Heart left ventricle (tissue), 16 donors: Measurements from ENCODE around the gene TRAF3. TPM values are rescaled to one million over a fixed set of nuclear protein-coding genes. Genes with fewer than 3 reads are reported as not detected.

ENCODE experiments used
- ATAC-seq, 4 donors: fragments of 200-7000 bp; cut with Tn5 transposase; one replicate each; pipeline ENCODE4 v1.9.1; 2020 to 2022; ENCODE audit warnings: moderate library complexity in 4 of 4, mild to moderate bottlenecking in 3 of 4, moderate number of reproducible peaks in 1 of 4
- DNase-seq, 5 donors: peaks; one replicate each; pipeline ENCODE4 v3.0.0-alpha.2; 2020
- H3K27ac ChIP-seq, 12 donors: fragments of 200-600 bp; sonication (generic) in 4 of 12; one replicate each; pipeline versions ENCODE4 v1.5.0 to v1.8.0; 2016 to 2022; ENCODE audit warnings: mild to moderate bottlenecking in 2 of 12
- H3K27me3 ChIP-seq, 9 donors: fragments of 200-600 bp; sonication (generic) in 2 of 9; one replicate each; pipeline versions ENCODE4 v1.5.1 to v1.8.0; 2016 to 2022; ENCODE audit warnings: mild to moderate bottlenecking in 3 of 9
- H3K36me3 ChIP-seq, 9 donors: fragments of 200-600 bp; sonication (generic) in 2 of 9; one replicate each; pipeline versions ENCODE4 v1.5.0 to v1.8.0; 2018 to 2022; ENCODE audit warnings: mild to moderate bottlenecking in 2 of 9
- H3K4me1 ChIP-seq, 12 donors: fragments of 200-600 bp; sonication (generic) in 4 of 12; one replicate each; pipeline versions ENCODE4 v1.5.0 to v1.8.0; 2016 to 2022; ENCODE audit warnings: mild to moderate bottlenecking in 3 of 12
- H3K4me3 ChIP-seq, 12 donors: fragments of 200-600 bp; sonication (generic) in 4 of 12; one replicate each; pipeline versions ENCODE4 v1.5.0 to v1.8.0; 2017 to 2022; ENCODE audit warnings: mild to moderate bottlenecking in 9 of 12, moderate library complexity in 4 of 12
- H3K9me3 ChIP-seq, 12 donors: fragments of 200-600 bp; sonication (generic) in 4 of 12; one replicate each; pipeline versions ENCODE4 v1.5.0 to v1.8.0; 2016 to 2022; ENCODE audit warnings: mild to moderate bottlenecking in 1 of 12
- CTCF ChIP-seq, 12 donors: fragments of 200-600 bp; sonication (generic) in 4 of 12; IDR thresholded peaks; one replicate each; pipeline versions ENCODE4 v1.5.0 to v1.8.0; 2018 to 2022; ENCODE audit warnings: antibody characterized with exemption in 12 of 12, mild to moderate bottlenecking in 5 of 12
- POLR2A ChIP-seq, 2 donors: fragments of 450-650 bp; IDR thresholded peaks; one replicate each; pipeline ENCODE4 v1.6.1; 2017; ENCODE audit warnings: antibody characterized with exemption in 2 of 2, mild to moderate bottlenecking in 2 of 2, moderate library complexity in 2 of 2
- WGBS, 4 donors: extraction: QIAGEN DNeasy Blood & Tissue Kit in 2 of 4; methylation state at CpG; one replicate each; pipeline versions ENCODE4 v1.1.5 to v1.1.7; 2013 to 2018; 5-methylcytosine and 5-hydroxymethylcytosine counted together
- intact Hi-C, 10 donors: fragments of 100-400 bp; cut with DNase I; formaldehyde crosslinking; loops; one replicate each; pipeline versions ENCODE4 v1.11.1 to v1.14.2; 2022
- polyA plus RNA-seq, 2 donors: library from polyadenylated mRNA; stranded (reverse); fragments of 200-250 nt; gene quantifications; one replicate each; pipeline ENCODE4 v1.2.3, GENCODE V29; 2013
- total RNA-seq, 9 donors: library from RNA; depleted of rRNA in 2 of 9; stranded (reverse); fragments of >200 nt in 2 of 9; fragmentation: NEBNext Ultra II Directional in 3 of 9; extraction: Animal tissue kit (Norgen Biotek cat#: 25700) in 3 of 9; gene quantifications; one replicate each; pipeline versions ENCODE4 v1.1.0 to v1.2.4, GENCODE V29; 2016 to 2023
- donor health status: ischemic (EF 13 %, LVEDD 7.1; RV severe dilation, severe dysfunction).
- donor health status: healthy with polysubstance abuse.
- donor health status: DM: no; HTN: yes; CAD: no.
- donor health status: DM: no; HTN: no; CAD: no.
- donor health status: ischemic (EF 25% LVEDD 6.9; RV normal size, moderate dysfunction).
- donor health status: ischemic (EF 25% LVEDD 5.7; RV mildly dilated, moderate dysfunction).
- donor health status: healthy.
- donor health status: DM: yes; HTN: yes; CAD: no.
- donor health status: ischemic (EF 35%, LVEDD 5.7; RV mildly dilated, moderate dysfunction).
- donor health status: nonischemic (EF 11% LVEDD 7.7; RV severe dilation, severe dysfunction).
- donor health status: DM: yes; HTN: yes; CAD: no.
- donor health status: PGD.
- donor health status: ischemic (EF 29% LVEDD 5.4; RV normal size, mild dysfunction).
- donor health status: nonischemic (EF 23%, LVEDD 6.1; RV moderate dilation, normal function).

Gene TRAF3
- total and polyA plus RNA-seq, 11 donors, result 1.6 to 20.6 (median 10.6) TPM

- no peak for ATAC-seq
- 85 to 91% (median 89%) methylated on average over 15 to 17 of the region's 17 CpGs for WGBS, 4 donors
Measured at GRCh38 chr14:102754370-102755262, 22.6 kb upstream of the TRAF3 start.

GRCh38 chr14:102757646-102758045 lies 19.6 kb upstream of the TRAF3 start:
- no peak for DNase-seq
- intact Hi-C loops, result no loop called here

More at GRCh38 chr14:102754370-102755262, 22.6 kb upstream of the TRAF3 start:
- intact Hi-C loops, result no loop called here
- Histone ChIP-seq H3K27ac (no peak overlapping the region), H3K36me3 (no peaks in the 10 kb centered on the region), H3K27me3 (no peaks in the 10 kb centered on the region), H3K9me3 (no peaks in the 10 kb centered on the region), H3K4me1 (no peaks in the 10 kb centered on the region), H3K4me3 (no peak overlapping the region)
- TF ChIP-seq CTCF (IDR thresholded peaks at IDR 0.05) (no peak), POLR2A (IDR thresholded peaks at IDR 0.05) (no peak)
- no peak for DNase-seq

GRCh38 chr14:102758087-102758486 lies 19.2 kb upstream of the TRAF3 start:
- 84 to 88% (median 85%) methylated on average over 5 of the region's 5 CpGs for WGBS, 4 donors
- TF ChIP-seq CTCF (IDR thresholded peaks at IDR 0.05) (no peak), POLR2A (IDR thresholded peaks at IDR 0.05) (no peak)
- Histone ChIP-seq H3K4me1 (peaks cover 0 to 6% (median 0%) of the 10 kb centered on the region in 12 donors), H3K27ac (no peak overlapping the region), H3K9me3 (no peaks in the 10 kb centered on the region), H3K27me3 (peaks cover 0 to 13% (median 0%) of the 10 kb centered on the region in 9 donors), H3K4me3 (no peak overlapping the region), H3K36me3 (no peaks in the 10 kb centered on the region)
- intact Hi-C loops, result no loop called here
- no peak for ATAC-seq
- DNase-seq, result no peak

More at GRCh38 chr14:102757646-102758045, 19.6 kb upstream of the TRAF3 start:
- peaks cover 0 to 13% (median 0%) of the 10 kb centered on the region in 9 donors for H3K27me3 ChIP-seq
- no peak for TF ChIP-seq CTCF (IDR thresholded peaks at IDR 0.05)
- no peak for TF ChIP-seq POLR2A (IDR thresholded peaks at IDR 0.05)
- H3K27ac ChIP-seq, result no peak overlapping the region
- ATAC-seq, result no peak
- H3K4me3 ChIP-seq, result no peak overlapping the region
- no peaks in the 10 kb centered on the region for H3K36me3 ChIP-seq
- no peaks in the 10 kb centered on the region for H3K9me3 ChIP-seq
- WGBS, 4 donors, result 89 to 92% (median 91%) methylated on average over 4 to 11 of the region's 11 CpGs
- H3K4me1 ChIP-seq, result peaks cover 0 to 6% (median 0%) of the 10 kb centered on the region in 12 donors

- H3K9me3 ChIP-seq, result no peaks in the 10 kb centered on the region
- peaks cover 0 to 6% (median 0%) of the 10 kb centered on the region in 12 donors for H3K4me1 ChIP-seq
- whole genome bisulfite sequencing, 4 donors, result 61 to 66% (median 63%) methylated on average over 10 of the region's 10 CpGs
- H3K27ac ChIP-seq, result no peak overlapping the region
- H3K36me3 ChIP-seq, result no peaks in the 10 kb centered on the region
- H3K27me3 ChIP-seq, result peaks cover 0 to 13% (median 0%) of the 10 kb centered on the region in 9 donors
- ATAC-seq (no peak), DNase-seq (no peak)
- intact Hi-C loops, result no loop called here
- TF ChIP-seq POLR2A (IDR thresholded peaks at IDR 0.05) (no peak), CTCF (IDR thresholded peaks at IDR 0.05) (no peak)
- no peak overlapping the region for H3K4me3 ChIP-seq
Measured at GRCh38 chr14:102759456-102760187, 17.6 kb upstream of the TRAF3 start.
